HG03135 (cell line): ENCODE measurements around the gene SHOC2.

ENCODE experiments used
- ATAC-seq: cut with Tn5 transposase; IDR thresholded peaks from one replicate; pipeline ENCODE4 v1.9.1; 2021; ENCODE audit warnings: mild to moderate bottlenecking, moderate library complexity; ENCODE audit not compliant: unreplicated experiment

SHOC2 gene

DNA sequence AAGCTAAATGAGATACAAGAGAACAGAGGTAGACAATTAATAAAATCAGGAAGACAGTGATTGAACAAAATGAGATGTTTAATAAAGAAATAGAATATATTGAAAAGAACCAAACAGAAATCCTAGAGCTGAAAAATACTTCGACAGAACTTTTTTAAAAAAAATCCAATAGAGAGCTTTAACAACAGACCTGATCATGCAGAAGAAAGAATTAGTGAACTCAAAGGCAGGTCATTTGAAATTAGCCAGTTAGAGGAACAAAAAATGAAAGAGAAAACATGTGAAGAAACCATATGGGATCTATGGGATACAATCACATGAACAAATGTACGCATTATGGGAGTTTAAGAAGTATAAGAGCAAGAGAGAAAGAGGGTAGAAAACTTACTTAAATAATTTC lies 120.1 kb downstream of the SHOC2 start:
- no peak for ATAC-seq

DNA sequence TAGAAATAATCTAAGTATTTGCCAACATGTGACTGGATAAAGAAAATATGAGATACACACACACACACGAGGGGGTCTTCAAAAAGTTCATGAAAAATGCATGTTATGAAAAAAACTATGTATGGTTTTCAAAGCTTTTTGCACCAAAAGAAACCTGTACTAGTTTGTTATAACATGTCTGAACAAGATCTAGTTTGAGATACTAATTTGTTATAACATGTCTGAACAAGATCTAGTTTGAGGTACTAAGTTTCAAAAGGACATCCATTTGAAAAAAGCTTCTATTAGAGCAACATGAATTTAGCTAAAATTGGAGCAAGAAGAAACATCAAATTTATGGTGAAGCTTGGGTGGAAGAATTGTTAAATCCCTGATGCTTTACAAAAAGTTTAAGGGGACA lies 137.6 kb downstream of the SHOC2 start:
- no peak for ATAC-seq
